ENCODE measurements around the gene TLR10.

DNA sequence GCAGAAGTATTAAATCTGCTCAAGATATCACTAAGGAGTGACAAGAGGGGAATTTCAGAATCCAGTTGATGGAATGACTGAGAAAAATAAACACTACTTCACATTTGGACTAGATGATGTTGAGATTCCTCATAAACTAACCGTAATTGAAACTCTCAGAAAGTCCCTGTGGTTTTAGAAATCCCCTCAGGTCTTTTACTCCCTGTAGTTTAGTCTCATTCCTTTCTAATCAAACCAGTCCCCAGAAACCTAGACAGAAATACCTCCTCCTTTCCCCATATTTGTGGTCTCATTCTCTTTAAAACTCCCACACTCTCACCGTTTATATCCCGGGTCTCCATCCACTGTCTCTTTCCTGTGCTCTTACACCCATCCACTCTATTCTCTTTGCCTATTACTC, 36.8 kb upstream of the TLR10 start:
- TF ChIP-seq, protein P1, sequence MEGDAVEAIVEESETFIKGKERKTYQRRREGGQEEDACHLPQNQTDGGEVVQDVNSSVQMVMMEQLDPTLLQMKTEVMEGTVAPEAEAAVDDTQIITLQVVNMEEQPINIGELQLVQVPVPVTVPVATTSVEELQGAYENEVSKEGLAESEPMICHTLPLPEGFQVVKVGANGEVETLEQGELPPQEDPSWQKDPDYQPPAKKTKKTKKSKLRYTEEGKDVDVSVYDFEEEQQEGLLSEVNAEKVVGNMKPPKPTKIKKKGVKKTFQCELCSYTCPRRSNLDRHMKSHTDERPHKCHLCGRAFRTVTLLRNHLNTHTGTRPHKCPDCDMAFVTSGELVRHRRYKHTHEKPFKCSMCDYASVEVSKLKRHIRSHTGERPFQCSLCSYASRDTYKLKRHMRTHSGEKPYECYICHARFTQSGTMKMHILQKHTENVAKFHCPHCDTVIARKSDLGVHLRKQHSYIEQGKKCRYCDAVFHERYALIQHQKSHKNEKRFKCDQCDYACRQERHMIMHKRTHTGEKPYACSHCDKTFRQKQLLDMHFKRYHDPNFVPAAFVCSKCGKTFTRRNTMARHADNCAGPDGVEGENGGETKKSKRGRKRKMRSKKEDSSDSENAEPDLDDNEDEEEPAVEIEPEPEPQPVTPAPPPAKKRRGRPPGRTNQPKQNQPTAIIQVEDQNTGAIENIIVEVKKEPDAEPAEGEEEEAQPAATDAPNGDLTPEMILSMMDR (IDR thresholded peaks at IDR 0.05), result no peak
- no peak for TF ChIP-seq POLR2A (IDR thresholded peaks at IDR 0.05)
- no peak for TF ChIP-seq POLR2AphosphoS5 (IDR thresholded peaks at IDR 0.05)

All from breast epithelium (tissue), 3 donors.